ENCODE data around the gene DCUN1D3. TPM values are rescaled to one million over a fixed set of nuclear protein-coding genes. Genes with fewer than 3 reads are reported as not detected.
A peak's percentile ranks its signal among the peaks of the same experiment; 100 is the strongest.

DCUN1D3 gene
- polyA plus RNA-seq, 2 of the 4 experiments (the other 2 are of a cell fraction), result 5.2 to 7.2 TPM

GRCh38 chr16:20903899-20904506, 3.8 kb upstream of the DCUN1D3 start:
- no peak for FAIRE-seq
- no peak for DNase-seq (ENCODE audit: low read depth in 1 of 2, low spot score in 1 of 2)
- TF ChIP-seq FOSB (CRISPR knock-in tag; IDR thresholded peaks at IDR 0.05), result no peak
- no peak for TF ChIP-seq HMGXB4 (CRISPR knock-in tag; IDR thresholded peaks at IDR 0.05; ENCODE audit: borderline replicate concordance)
- TF ChIP-seq, protein P1, sequence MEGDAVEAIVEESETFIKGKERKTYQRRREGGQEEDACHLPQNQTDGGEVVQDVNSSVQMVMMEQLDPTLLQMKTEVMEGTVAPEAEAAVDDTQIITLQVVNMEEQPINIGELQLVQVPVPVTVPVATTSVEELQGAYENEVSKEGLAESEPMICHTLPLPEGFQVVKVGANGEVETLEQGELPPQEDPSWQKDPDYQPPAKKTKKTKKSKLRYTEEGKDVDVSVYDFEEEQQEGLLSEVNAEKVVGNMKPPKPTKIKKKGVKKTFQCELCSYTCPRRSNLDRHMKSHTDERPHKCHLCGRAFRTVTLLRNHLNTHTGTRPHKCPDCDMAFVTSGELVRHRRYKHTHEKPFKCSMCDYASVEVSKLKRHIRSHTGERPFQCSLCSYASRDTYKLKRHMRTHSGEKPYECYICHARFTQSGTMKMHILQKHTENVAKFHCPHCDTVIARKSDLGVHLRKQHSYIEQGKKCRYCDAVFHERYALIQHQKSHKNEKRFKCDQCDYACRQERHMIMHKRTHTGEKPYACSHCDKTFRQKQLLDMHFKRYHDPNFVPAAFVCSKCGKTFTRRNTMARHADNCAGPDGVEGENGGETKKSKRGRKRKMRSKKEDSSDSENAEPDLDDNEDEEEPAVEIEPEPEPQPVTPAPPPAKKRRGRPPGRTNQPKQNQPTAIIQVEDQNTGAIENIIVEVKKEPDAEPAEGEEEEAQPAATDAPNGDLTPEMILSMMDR (IDR thresholded peaks at IDR 0.05), result no peak
- TF ChIP-seq GATA3 (IDR thresholded peaks at IDR 0.05; ENCODE audit: borderline replicate concordance), result no peak
- TF ChIP-seq CBX2 (IDR thresholded peaks at IDR 0.05; ENCODE audit: borderline replicate concordance, low read depth), result no peak
- TF ChIP-seq KDM5A (IDR thresholded peaks at IDR 0.05), result no peak
- TF ChIP-seq CHD4 (IDR thresholded peaks at IDR 0.05; ENCODE audit: borderline replicate concordance), result no peak
- TF ChIP-seq PBX3 (IDR thresholded peaks at IDR 0.05), result no peak
- TF ChIP-seq HOXA7 (CRISPR knock-in tag; IDR thresholded peaks at IDR 0.05), result no peak
- no peak for TF ChIP-seq MYC (IDR thresholded peaks at IDR 0.05; ENCODE audit: borderline replicate concordance, low read length)
- TF ChIP-seq NR3C1 (IDR thresholded peaks at IDR 0.05), result no peak
- TF ChIP-seq, protein P2, sequence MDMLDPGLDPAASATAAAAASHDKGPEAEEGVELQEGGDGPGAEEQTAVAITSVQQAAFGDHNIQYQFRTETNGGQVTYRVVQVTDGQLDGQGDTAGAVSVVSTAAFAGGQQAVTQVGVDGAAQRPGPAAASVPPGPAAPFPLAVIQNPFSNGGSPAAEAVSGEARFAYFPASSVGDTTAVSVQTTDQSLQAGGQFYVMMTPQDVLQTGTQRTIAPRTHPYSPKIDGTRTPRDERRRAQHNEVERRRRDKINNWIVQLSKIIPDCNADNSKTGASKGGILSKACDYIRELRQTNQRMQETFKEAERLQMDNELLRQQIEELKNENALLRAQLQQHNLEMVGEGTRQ (IDR thresholded peaks at IDR 0.05), result no peak
- no peak for TF ChIP-seq ZNF302 (CRISPR knock-in tag; IDR thresholded peaks at IDR 0.05)
- TF ChIP-seq, protein P3, sequence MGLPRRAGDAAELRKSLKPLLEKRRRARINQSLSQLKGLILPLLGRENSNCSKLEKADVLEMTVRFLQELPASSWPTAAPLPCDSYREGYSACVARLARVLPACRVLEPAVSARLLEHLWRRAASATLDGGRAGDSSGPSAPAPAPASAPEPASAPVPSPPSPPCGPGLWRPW (IDR thresholded peaks at IDR 0.05), result no peak
- ChIA-PET POLR2A (no interaction called here), CTCF (interaction anchor here (0.6 to 9.6 kb wide), 5 partner anchors 11 to 253 kb away, joined by 3 to 60 read pairs (median 3); no protein-coding TSS in a partner anchor)
- 63% methylated on average over 5 of the region's 5 CpGs for WGBS (ENCODE audit: missing lambda C conversion rate)
- H3K4me1 ChIP-seq, result peaks cover 61% of the 10 kb centered on the region
- peak overlapping the region; percentile 70 to 77; a peak in 4 of 6 replicates for H3K27ac ChIP-seq
- H3K4me2 ChIP-seq, result peak overlapping the region; percentile 70
- H3K4me3 ChIP-seq, result no peak overlapping the region
- ATAC-seq, result no peak
- no peaks in the 10 kb centered on the region for H3K9me3 ChIP-seq

- no peaks in the 10 kb centered on the region for H3K9me3 ChIP-seq
- H3K4me2 ChIP-seq, result peak overlapping the region; percentile 70; the same call in 2 of the 3 replicates
- no peak overlapping the region for H3K4me3 ChIP-seq
- ChIA-PET CTCF (interaction anchor here (1.1 to 9.6 kb wide), 4 partner anchors 13 to 254 kb away, joined by 3 to 60 read pairs (median 5); no protein-coding TSS in a partner anchor), POLR2A (interaction anchor here (1.1 kb wide), 1 partner anchor 8 kb away, joined by 3 read pairs; no protein-coding TSS in a partner anchor)
- ATAC-seq (no peak), DNase-seq (ENCODE audit: low read depth in 1 of 2, low spot score in 1 of 2) (no peak), FAIRE-seq (no peak)
- peak overlapping the region in 1 of 2 experiments; percentile 77; a peak in 2 of 6 replicates for H3K27ac ChIP-seq
- TF ChIP-seq HEYL (CRISPR knock-in tag; IDR thresholded peaks at IDR 0.05) (no peak), SMC3 (IDR thresholded peaks at IDR 0.05) (no peak), RFX5 (IDR thresholded peaks at IDR 0.05) (no peak), JUN (IDR thresholded peaks at IDR 0.05) (no peak), NPAS2 (CRISPR knock-in tag; IDR thresholded peaks at IDR 0.05; ENCODE audit: borderline replicate concordance) (no peak), MYC (IDR thresholded peaks at IDR 0.05; ENCODE audit: borderline replicate concordance, low read length) (no peak), ZC3H11A (IDR thresholded peaks at IDR 0.05) (no peak), FOSL2 (IDR thresholded peaks at IDR 0.05) (no peak), FOSL2 (CRISPR knock-in tag; IDR thresholded peaks at IDR 0.05) (no peak), TP53 (CRISPR knock-in tag; IDR thresholded peaks at IDR 0.05) (no peak), HMGXB4 (CRISPR knock-in tag; IDR thresholded peaks at IDR 0.05; ENCODE audit: borderline replicate concordance) (no peak), EHF (CRISPR knock-in tag; IDR thresholded peaks at IDR 0.05) (no peak), CHD4 (IDR thresholded peaks at IDR 0.05; ENCODE audit: borderline replicate concordance) (no peak)
- TF ChIP-seq, protein P4, sequence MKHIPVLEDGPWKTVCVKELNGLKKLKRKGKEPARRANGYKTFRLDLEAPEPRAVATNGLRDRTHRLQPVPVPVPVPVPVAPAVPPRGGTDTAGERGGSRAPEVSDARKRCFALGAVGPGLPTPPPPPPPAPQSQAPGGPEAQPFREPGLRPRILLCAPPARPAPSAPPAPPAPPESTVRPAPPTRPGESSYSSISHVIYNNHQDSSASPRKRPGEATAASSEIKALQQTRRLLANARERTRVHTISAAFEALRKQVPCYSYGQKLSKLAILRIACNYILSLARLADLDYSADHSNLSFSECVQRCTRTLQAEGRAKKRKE (CRISPR knock-in tag; IDR thresholded peaks at IDR 0.05; ENCODE audit: low read depth), result no peak
- TF ChIP-seq, protein P5, sequence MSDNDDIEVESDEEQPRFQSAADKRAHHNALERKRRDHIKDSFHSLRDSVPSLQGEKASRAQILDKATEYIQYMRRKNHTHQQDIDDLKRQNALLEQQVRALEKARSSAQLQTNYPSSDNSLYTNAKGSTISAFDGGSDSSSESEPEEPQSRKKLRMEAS (IDR thresholded peaks at IDR 0.05), result no peak
- H3K4me1 ChIP-seq, result peaks cover 68% of the 10 kb centered on the region
- 90% methylated on average over 5 of the region's 5 CpGs for WGBS (ENCODE audit: missing lambda C conversion rate)
These were observed 3.1 kb upstream of the DCUN1D3 start for GRCh38 chr16:20903116-20903898.
